ENCODE measurements around the gene TBATA. TPM values are rescaled to one million over a fixed set of nuclear protein-coding genes. Genes with fewer than 3 reads are reported as not detected.

Gene TBATA
- total RNA-seq, 4 donors from 2014 or later, result not detected

DNA sequence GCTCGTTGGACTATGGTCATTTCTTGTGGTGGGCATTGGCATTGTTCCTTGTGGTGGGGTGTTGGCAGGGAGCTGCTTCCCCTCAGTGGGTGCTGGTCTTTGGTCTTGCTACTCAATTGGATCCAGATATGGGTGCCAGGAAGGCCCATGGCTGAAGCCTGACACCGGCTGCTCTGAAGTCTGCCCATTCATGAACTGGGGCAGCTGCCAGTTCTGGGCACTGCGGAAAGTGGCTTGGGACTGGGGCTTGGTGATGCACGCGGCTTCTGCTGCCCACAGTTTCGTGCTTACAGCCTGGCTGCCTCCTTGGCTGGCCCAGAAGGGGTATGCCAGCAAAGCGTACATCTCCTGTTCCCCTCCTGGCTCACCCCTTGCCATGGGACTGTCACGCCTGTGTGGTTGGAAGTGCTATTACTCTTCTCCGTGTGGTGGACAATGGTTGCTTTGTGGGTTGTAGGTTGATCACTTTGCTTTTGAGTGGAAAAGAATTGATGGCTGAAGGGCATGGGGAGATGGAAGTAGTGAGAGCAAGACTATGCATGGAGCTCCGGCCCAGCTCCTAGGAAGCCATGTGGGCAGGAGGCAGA lies 58.2 kb downstream of the TBATA start:
- no peak overlapping the region for H3K4me3 ChIP-seq
- TF ChIP-seq CTCF (IDR thresholded peaks at IDR 0.05), result no peak
- no peak for TF ChIP-seq EP300 (IDR thresholded peaks at IDR 0.05)
- no peak for TF ChIP-seq POLR2A (IDR thresholded peaks at IDR 0.05)
- WGBS, 2 donors, result 73 to 87% methylated on average over 10 of the region's 10 CpGs
- no peak overlapping the region for H3K27ac ChIP-seq
- DNase-seq (ENCODE audit: low spot score in 2 of 2), result no peak
- H3K27me3 ChIP-seq, result no peaks in the 10 kb centered on the region
- H3K4me1 ChIP-seq, result no peaks in the 10 kb centered on the region
- no peaks in the 10 kb centered on the region for H3K36me3 ChIP-seq
- no peaks in the 10 kb centered on the region for H3K9me3 ChIP-seq

- H3K4me1 ChIP-seq, result no peaks in the 10 kb centered on the region
- no peak for TF ChIP-seq CTCF (IDR thresholded peaks at IDR 0.05)
- no peak for TF ChIP-seq EP300 (IDR thresholded peaks at IDR 0.05)
- no peak for TF ChIP-seq POLR2A (IDR thresholded peaks at IDR 0.05)
- no peak overlapping the region for H3K27ac ChIP-seq
- no peak overlapping the region for H3K4me3 ChIP-seq
- 85 to 87% methylated on average over 3 of the region's 3 CpGs for WGBS, 2 donors
- H3K36me3 ChIP-seq, result no peaks in the 10 kb centered on the region
- no peaks in the 10 kb centered on the region for H3K27me3 ChIP-seq
- DNase-seq (ENCODE audit: low spot score in 2 of 2), result no peak
- no peaks in the 10 kb centered on the region for H3K9me3 ChIP-seq
These were observed 61.4 kb downstream of the TBATA start for GRCh38 chr10:70723771-70724170.

- no peaks in the 10 kb centered on the region for H3K9me3 ChIP-seq
- H3K36me3 ChIP-seq, result no peaks in the 10 kb centered on the region
- no peaks in the 10 kb centered on the region for H3K27me3 ChIP-seq
- H3K27ac ChIP-seq, result no peak overlapping the region
- DNase-seq (ENCODE audit: low spot score in 2 of 2), result no peak
- no peaks in the 10 kb centered on the region for H3K4me1 ChIP-seq
- WGBS, 2 donors, result 79 to 91% methylated on average over 4 of the region's 4 CpGs
- H3K4me3 ChIP-seq, result no peak overlapping the region
- TF ChIP-seq POLR2A (IDR thresholded peaks at IDR 0.05) (no peak), CTCF (IDR thresholded peaks at IDR 0.05) (no peak), EP300 (IDR thresholded peaks at IDR 0.05) (no peak)
These were observed 62.3 kb downstream of the TBATA start for GRCh38 chr10:70722820-70723424.

Small RNA genes lying within 50 kb of the gene (small RNA-seq; reads per million reads assigned to genes)
- not detected for gene RPS26P40

Other genes starting within 250 kb of the TBATA start
- 1 to 10 TPM in 3 of 4 donors, under 1 TPM in 1; 0.87 to 6.6 (median 3.7) TPM for gene PRF1, start 182.6 kb downstream of the TBATA start, total RNA-seq
- gene ADAMTS14, start 112.9 kb downstream of the TBATA start, total RNA-seq, result 10 to 100 TPM in 1 of 4 donors, 1 to 10 TPM in 3; 4.2 to 12.1 (median 7.4) TPM
- gene SGPL1, start 30.6 kb upstream of the TBATA start, total RNA-seq, result 10 to 100 TPM; 21.1 to 31.0 (median 24.5) TPM
- gene PCBD1, start 103.2 kb upstream of the TBATA start, total RNA-seq, result 10 to 100 TPM; 32.2 to 57.7 (median 39.1) TPM